ENCODE measurements around the gene TMIGD2.

TMIGD2 gene

DNA sequence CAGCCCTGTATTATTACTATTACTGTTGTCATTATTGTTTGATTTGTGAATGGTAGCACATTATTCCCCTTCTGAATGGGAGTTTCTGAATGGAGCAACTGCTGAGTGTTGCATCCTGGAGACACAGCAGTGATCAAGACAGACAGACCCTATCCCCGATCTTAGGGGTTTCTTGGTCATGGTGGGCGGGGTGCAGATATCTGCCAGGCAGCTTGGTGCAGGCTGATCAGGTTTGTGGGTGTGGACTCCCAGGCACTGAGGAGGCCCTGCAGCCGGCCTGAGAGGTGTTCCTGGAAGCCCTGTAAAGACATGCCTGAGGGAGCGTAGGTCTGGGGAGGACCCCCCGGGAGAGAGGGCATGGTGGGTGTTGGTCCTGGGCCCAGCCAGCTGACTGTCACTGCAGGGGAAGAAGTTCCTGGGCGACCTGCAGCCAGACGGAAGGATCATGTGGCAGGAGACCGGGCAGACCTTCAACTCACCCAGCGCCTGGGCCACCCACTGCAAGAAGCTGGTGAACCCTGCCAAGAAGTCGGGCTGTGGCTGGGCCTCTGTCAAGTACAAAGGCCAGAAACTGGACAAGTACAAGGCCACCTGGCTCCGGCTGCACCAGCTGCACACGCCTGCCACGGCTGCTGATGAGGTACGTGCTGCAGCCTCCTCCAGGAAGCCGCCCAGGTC is 43.3 kb upstream of the TMIGD2 start:
- no peaks in the 10 kb centered on the region for H3K4me1 ChIP-seq (ENCODE audit: control insufficient read depth, low read depth, low read length)
- no peak overlapping the region for H2BK5ac ChIP-seq (ENCODE audit: low read length)
- no peak overlapping the region for H3K56ac ChIP-seq (ENCODE audit: low read length)
- no peak overlapping the region for H3K18ac ChIP-seq (ENCODE audit: low read length)
- no peak overlapping the region for H4K8ac ChIP-seq (ENCODE audit: low read depth, low read length)
- no peak overlapping the region for H3K9ac ChIP-seq (ENCODE audit: low read length)
- no peak overlapping the region for H3K4me3 ChIP-seq (ENCODE audit: low read length)
- no peak overlapping the region for H3K4me2 ChIP-seq (ENCODE audit: low read length)
- no peaks in the 10 kb centered on the region for H3K79me2 ChIP-seq (ENCODE audit: control insufficient read depth, insufficient read depth, low read length)
- no peak overlapping the region for H3K27ac ChIP-seq (ENCODE audit: low read depth, low read length)
- peaks cover 2% of the 10 kb centered on the region for H3K79me1 ChIP-seq (ENCODE audit: low read length)
- no peak overlapping the region for H2AK5ac ChIP-seq (ENCODE audit: low read length)
- peaks cover 3% of the 10 kb centered on the region for H3K36me3 ChIP-seq (ENCODE audit: control insufficient read depth, insufficient read depth, low read length)
- no peak overlapping the region for H3K23ac ChIP-seq (ENCODE audit: low read length)
- no peak for DNase-seq
- H3K4ac ChIP-seq (ENCODE audit: low read depth, low read length): no peak overlapping the region
- H2BK15ac ChIP-seq (replicated peaks; ENCODE audit: low read depth): no peak overlapping the region
- H3K27me3 ChIP-seq (ENCODE audit: insufficient read depth, low read length, poor library complexity): no peaks in the 10 kb centered on the region
- H2BK120ac ChIP-seq (ENCODE audit: low read depth, low read length): no peak overlapping the region
- no CpG with 5 or more reads among the region's 15 CpGs for WGBS (ENCODE audit: extremely low coverage, insufficient coverage, low lambda C conversion rate)
- H4K5ac ChIP-seq (ENCODE audit: low read length): no peak overlapping the region

- WGBS (ENCODE audit: extremely low coverage, insufficient coverage, low lambda C conversion rate): no CpG with 5 or more reads among the region's 101 CpGs
Observed at GRCh38 chr19:4343370-4344307, 41.5 kb upstream of the TMIGD2 start, which contains the start of gene MPND. TSS of gene MPND (plus strand) at chr19:4343562. CDS start at chr19:4343594, 32 bp downstream.

DNA sequence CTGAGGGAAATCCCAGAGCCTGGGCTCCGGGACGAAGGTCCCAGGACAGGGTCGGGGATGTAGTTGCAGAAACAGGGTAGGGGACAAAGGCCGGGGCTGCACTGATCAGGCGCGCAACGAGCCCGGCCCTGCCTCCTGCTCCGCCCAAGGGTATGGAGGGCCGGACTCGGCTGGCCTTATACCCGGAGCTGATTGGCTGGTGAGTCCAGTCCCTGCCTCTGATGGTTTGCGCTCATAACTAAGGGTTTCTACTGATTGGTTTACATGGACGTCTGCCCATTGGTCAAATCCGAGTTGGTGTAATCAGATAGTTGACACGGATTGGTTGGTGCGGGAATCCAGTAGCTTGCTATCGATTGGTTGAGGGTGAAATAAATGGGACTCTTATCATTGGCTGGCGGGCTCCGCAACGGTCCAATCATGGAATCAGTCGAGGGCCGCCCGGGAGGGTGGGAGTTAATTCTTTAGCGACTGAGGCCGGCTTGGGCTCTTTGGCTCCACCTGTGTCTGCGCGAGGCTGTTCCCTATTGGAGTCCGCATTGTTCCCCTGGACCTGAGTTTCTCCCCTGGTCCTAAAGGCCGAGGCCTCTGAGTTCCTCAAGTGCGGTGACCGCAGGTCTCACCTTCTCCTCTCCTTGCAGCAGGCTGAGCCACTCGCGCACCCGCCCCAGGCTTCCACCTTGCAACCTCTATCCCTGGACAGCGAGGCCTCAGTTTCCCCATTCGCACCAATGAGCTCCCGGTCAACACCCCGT is 40.6 kb upstream of the TMIGD2 start:
- WGBS (ENCODE audit: extremely low coverage, insufficient coverage, low lambda C conversion rate): no CpG with 5 or more reads among the region's 39 CpGs
- no peak overlapping the region for H2BK15ac ChIP-seq (replicated peaks; ENCODE audit: low read depth)
- peaks cover 2% of the 10 kb centered on the region for H3K79me1 ChIP-seq (ENCODE audit: low read length)
- H2BK120ac ChIP-seq (ENCODE audit: low read depth, low read length): peak overlapping the region; percentile 84
- no peak overlapping the region for H2AK5ac ChIP-seq (ENCODE audit: low read length)
- H3K27me3 ChIP-seq (ENCODE audit: insufficient read depth, low read length, poor library complexity): no peaks in the 10 kb centered on the region
- peak overlapping the region; percentile 92 for H3K9ac ChIP-seq (ENCODE audit: low read length)
- H4K8ac ChIP-seq (ENCODE audit: low read depth, low read length): peak overlapping the region; percentile 99
- DNase-seq: peak; percentile 100
- H3K18ac ChIP-seq (ENCODE audit: low read length): peak overlapping the region; percentile 98
- H3K27ac ChIP-seq (ENCODE audit: low read depth, low read length): peak overlapping the region; percentile 74
- peak overlapping the region; percentile 91 for H3K56ac ChIP-seq (ENCODE audit: low read length)
- peak overlapping the region; percentile 78 for H3K4me3 ChIP-seq (ENCODE audit: low read length)
- H2BK5ac ChIP-seq (ENCODE audit: low read length): peak overlapping the region; percentile 22
- H3K4ac ChIP-seq (ENCODE audit: low read depth, low read length): peak overlapping the region; percentile 99
- H3K4me2 ChIP-seq (ENCODE audit: low read length): peak overlapping the region; percentile 100
- no peaks in the 10 kb centered on the region for H3K4me1 ChIP-seq (ENCODE audit: control insufficient read depth, low read depth, low read length)
- H3K36me3 ChIP-seq (ENCODE audit: control insufficient read depth, insufficient read depth, low read length): no peaks in the 10 kb centered on the region
- H3K23ac ChIP-seq (ENCODE audit: low read length): no peak overlapping the region
- no peaks in the 10 kb centered on the region for H3K79me2 ChIP-seq (ENCODE audit: control insufficient read depth, insufficient read depth, low read length)
- H4K5ac ChIP-seq (ENCODE audit: low read length): no peak overlapping the region

More at GRCh38 chr19:4343370-4344307, 41.5 kb upstream of the TMIGD2 start, which contains the start of gene MPND:
- no peaks in the 10 kb centered on the region for H3K27me3 ChIP-seq (ENCODE audit: insufficient read depth, low read length, poor library complexity)
- H4K5ac ChIP-seq (ENCODE audit: low read length): no peak within 1 kb of the TSS
- H3K27ac ChIP-seq (ENCODE audit: low read depth, low read length): peak within 1 kb of the TSS; percentile 74
- H3K18ac ChIP-seq (ENCODE audit: low read length): peak within 1 kb of the TSS; percentile 98
- peak within 1 kb of the TSS; percentile 91 for H3K56ac ChIP-seq (ENCODE audit: low read length)
- H3K4me2 ChIP-seq (ENCODE audit: low read length): peak within 1 kb of the TSS; percentile 100
- peak within 1 kb of the TSS; percentile 84 for H2BK120ac ChIP-seq (ENCODE audit: low read depth, low read length)
- peaks cover 2% of the 10 kb centered on the region for H3K79me1 ChIP-seq (ENCODE audit: low read length)
- peak within 1 kb of the TSS; percentile 78 for H3K4me3 ChIP-seq (ENCODE audit: low read length)
- H4K8ac ChIP-seq (ENCODE audit: low read depth, low read length): peak within 1 kb of the TSS; percentile 99
- peak within 1 kb of the TSS; percentile 99 for H3K4ac ChIP-seq (ENCODE audit: low read depth, low read length)
- no peak within 1 kb of the TSS for H2BK15ac ChIP-seq (replicated peaks; ENCODE audit: low read depth)
- H3K36me3 ChIP-seq (ENCODE audit: control insufficient read depth, insufficient read depth, low read length): no peaks in the 10 kb centered on the region
- H3K23ac ChIP-seq (ENCODE audit: low read length): no peak within 1 kb of the TSS
- no peaks in the 10 kb centered on the region for H3K79me2 ChIP-seq (ENCODE audit: control insufficient read depth, insufficient read depth, low read length)
- peak; percentile 86 for DNase-seq
- H3K9ac ChIP-seq (ENCODE audit: low read length): peak within 1 kb of the TSS; percentile 92
- no peaks in the 10 kb centered on the region for H3K4me1 ChIP-seq (ENCODE audit: control insufficient read depth, low read depth, low read length)
- no peak within 1 kb of the TSS for H2AK5ac ChIP-seq (ENCODE audit: low read length)
- H2BK5ac ChIP-seq (ENCODE audit: low read length): peak within 1 kb of the TSS; percentile 22

- no peaks in the 10 kb centered on the region for H3K79me2 ChIP-seq (ENCODE audit: control insufficient read depth, insufficient read depth, low read length)
- peak overlapping the region; percentile 71 for H3K4me2 ChIP-seq (ENCODE audit: low read length)
- H3K4ac ChIP-seq (ENCODE audit: low read depth, low read length): peak overlapping the region; percentile 99
- H2BK15ac ChIP-seq (replicated peaks; ENCODE audit: low read depth): no peak overlapping the region
- H3K4me3 ChIP-seq (ENCODE audit: low read length): peak overlapping the region; percentile 56
- peak overlapping the region; percentile 84 for H2BK120ac ChIP-seq (ENCODE audit: low read depth, low read length)
- no peak overlapping the region for H2BK5ac ChIP-seq (ENCODE audit: low read length)
- H3K27ac ChIP-seq (ENCODE audit: low read depth, low read length): peak overlapping the region; percentile 64
- H4K5ac ChIP-seq (ENCODE audit: low read length): no peak overlapping the region
- peak overlapping the region; percentile 91 for H3K9ac ChIP-seq (ENCODE audit: low read length)
- peak overlapping the region; percentile 99 for H4K8ac ChIP-seq (ENCODE audit: low read depth, low read length)
- no CpG with 5 or more reads among the region's 10 CpGs for WGBS (ENCODE audit: extremely low coverage, insufficient coverage, low lambda C conversion rate)
- peak overlapping the region; percentile 91 for H3K56ac ChIP-seq (ENCODE audit: low read length)
- no peaks in the 10 kb centered on the region for H3K27me3 ChIP-seq (ENCODE audit: insufficient read depth, low read length, poor library complexity)
- no peaks in the 10 kb centered on the region for H3K36me3 ChIP-seq (ENCODE audit: control insufficient read depth, insufficient read depth, low read length)
- peak overlapping the region; percentile 98 for H3K18ac ChIP-seq (ENCODE audit: low read length)
- H3K23ac ChIP-seq (ENCODE audit: low read length): no peak overlapping the region
- DNase-seq: no peak
- H3K4me1 ChIP-seq (ENCODE audit: control insufficient read depth, low read depth, low read length): no peaks in the 10 kb centered on the region
- peaks cover 2% of the 10 kb centered on the region for H3K79me1 ChIP-seq (ENCODE audit: low read length)
- no peak overlapping the region for H2AK5ac ChIP-seq (ENCODE audit: low read length)
Observed at GRCh38 chr19:4342314-4342614, 40.1 kb upstream of the TMIGD2 start.

GRCh38 chr19:4338441-4339355 is 36.5 kb upstream of the TMIGD2 start, which contains the start of gene STAP2:
TSS of gene STAP2 (minus strand) at chr19:4338827. CDS start at chr19:4338753, 74 bp downstream.
- no peaks in the 10 kb centered on the region for H3K79me1 ChIP-seq (ENCODE audit: low read length)
- H2BK15ac ChIP-seq (replicated peaks; ENCODE audit: low read depth): no peak within 1 kb of the TSS
- DNase-seq: peak; percentile 51
- no peak within 1 kb of the TSS for H2AK5ac ChIP-seq (ENCODE audit: low read length)
- no peaks in the 10 kb centered on the region for H3K79me2 ChIP-seq (ENCODE audit: control insufficient read depth, insufficient read depth, low read length)
- peak within 1 kb of the TSS; percentile 2 for H3K4me3 ChIP-seq (ENCODE audit: low read length)
- H3K18ac ChIP-seq (ENCODE audit: low read length): peak within 1 kb of the TSS; percentile 1
- H3K27ac ChIP-seq (ENCODE audit: low read depth, low read length): no peak within 1 kb of the TSS
- H3K9ac ChIP-seq (ENCODE audit: low read length): peak within 1 kb of the TSS; percentile 73
- WGBS (ENCODE audit: extremely low coverage, insufficient coverage, low lambda C conversion rate): no CpG with 5 or more reads among the region's 27 CpGs
- H3K4me2 ChIP-seq (ENCODE audit: low read length): peak within 1 kb of the TSS; percentile 70
- peak within 1 kb of the TSS; percentile 27 for H2BK5ac ChIP-seq (ENCODE audit: low read length)
- H3K36me3 ChIP-seq (ENCODE audit: control insufficient read depth, insufficient read depth, low read length): no peaks in the 10 kb centered on the region
- H4K8ac ChIP-seq (ENCODE audit: low read depth, low read length): no peak within 1 kb of the TSS
- no peaks in the 10 kb centered on the region for H3K27me3 ChIP-seq (ENCODE audit: insufficient read depth, low read length, poor library complexity)
- H3K56ac ChIP-seq (ENCODE audit: low read length): peak within 1 kb of the TSS; percentile 89
- peak within 1 kb of the TSS; percentile 39 for H4K5ac ChIP-seq (ENCODE audit: low read length)
- no peak within 1 kb of the TSS for H3K23ac ChIP-seq (ENCODE audit: low read length)
- no peak within 1 kb of the TSS for H2BK120ac ChIP-seq (ENCODE audit: low read depth, low read length)
- no peaks in the 10 kb centered on the region for H3K4me1 ChIP-seq (ENCODE audit: control insufficient read depth, low read depth, low read length)
- no peak within 1 kb of the TSS for H3K4ac ChIP-seq (ENCODE audit: low read depth, low read length)

Data from mesendoderm (in vitro differentiated cells).